GM21717 (cell line): ENCODE data around the gene OXTR.
A peak's percentile ranks its signal among the peaks of the same experiment; 100 is the strongest.

Experiments
- ATAC-seq: cut with Tn5 transposase; IDR thresholded peaks from one replicate; pipeline ENCODE4 v1.9.1; 2021; ENCODE audit warnings: mild to moderate bottlenecking, moderate library complexity; ENCODE audit not compliant: unreplicated experiment

OXTR gene

DNA sequence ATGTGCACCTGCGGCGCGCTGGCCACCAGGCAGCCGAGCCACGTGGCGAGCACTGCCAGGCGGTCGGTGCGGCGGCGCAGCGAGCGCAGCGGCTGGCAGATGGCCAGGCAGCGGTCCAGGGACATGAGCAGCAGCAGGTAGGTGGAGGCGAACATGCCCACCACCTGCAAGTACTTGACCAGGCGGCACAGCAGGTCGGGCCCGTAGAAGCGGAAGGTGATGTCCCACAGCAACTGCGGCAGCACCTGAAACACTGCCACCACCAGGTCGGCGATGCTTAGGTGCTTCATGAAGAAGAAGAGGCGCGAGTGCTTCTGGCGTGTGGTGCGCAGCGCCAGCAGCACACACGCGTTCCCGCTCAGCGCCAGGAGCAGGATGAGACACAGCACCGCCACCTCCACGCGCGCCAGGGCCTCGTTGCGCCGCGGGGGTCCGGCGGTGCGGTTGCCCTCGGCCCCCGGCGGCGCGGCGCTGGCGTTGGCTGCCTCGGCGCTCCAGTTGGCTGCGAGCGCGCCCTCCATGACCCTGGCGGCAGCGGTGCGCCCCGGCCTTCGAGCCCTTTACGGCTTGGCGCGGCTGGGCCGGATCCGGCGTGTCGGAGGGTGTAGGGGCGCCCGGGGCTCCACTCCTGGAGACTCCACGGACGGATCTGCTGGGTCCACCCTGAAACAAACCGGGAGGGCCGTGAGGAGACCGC lies 1.6 kb downstream of the OXTR start:
- ATAC-seq = peak; percentile 38

DNA sequence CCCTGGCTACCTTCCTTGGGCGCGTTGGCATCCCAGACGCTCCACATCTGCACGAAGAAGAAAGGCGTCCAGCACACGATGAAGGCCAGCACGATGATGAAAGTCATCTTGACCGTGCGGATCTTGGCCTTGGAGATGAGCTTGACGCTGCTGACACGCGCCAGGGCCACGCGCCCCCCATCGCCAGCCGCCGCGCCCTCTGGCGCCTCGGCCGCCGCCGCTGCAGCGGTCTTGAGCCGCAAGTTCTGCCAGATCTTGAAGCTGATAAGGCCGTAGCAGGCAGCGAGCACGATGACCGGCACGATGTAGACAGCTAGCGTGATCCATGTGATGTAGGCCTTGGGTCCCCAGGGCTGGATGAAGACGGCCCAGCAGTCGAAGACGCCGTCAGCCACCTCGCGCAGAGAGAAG lies 2.2 kb downstream of the OXTR start:
- no peak for ATAC-seq

DNA sequence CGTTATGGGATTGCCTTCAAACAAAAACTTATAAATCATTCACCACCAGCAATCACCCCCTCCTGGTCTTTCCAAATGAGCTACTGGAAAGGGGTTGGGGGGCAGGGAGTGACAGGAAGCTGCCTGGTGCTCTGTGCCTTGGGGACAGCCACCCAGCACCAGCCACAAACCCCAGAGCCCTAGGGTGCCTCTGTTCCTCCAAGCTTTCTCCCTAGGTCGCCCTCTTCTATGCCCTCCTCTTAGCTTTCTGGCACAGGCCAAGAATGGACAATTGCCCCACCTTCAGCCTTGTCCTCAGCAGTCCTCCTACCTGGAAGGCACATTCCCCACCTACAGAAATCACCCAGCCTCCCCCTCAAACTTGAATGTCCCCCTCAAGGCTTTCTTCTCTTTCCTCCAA lies 3.3 kb downstream of the OXTR start:
- no peak for ATAC-seq

DNA sequence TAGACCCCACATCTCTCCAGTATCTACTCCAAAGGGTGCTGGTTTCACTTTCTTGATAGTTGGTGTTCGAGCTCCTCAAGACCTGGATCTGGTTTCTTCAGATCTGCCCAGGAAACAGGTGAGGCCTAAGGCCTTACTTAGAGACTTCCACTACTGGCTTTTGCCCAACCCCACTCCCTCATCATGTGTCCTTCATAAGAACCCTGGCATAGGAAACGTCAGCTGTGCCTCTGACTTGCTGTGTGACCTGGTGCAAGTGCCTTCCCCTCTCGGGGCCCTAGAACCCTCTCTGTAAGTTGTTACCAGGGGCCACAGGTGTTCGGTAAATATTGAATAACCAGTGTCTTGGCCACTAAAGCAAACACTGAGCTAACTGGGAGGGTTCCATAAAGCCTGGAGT lies 3.9 kb downstream of the OXTR start:
- no peak for ATAC-seq

DNA sequence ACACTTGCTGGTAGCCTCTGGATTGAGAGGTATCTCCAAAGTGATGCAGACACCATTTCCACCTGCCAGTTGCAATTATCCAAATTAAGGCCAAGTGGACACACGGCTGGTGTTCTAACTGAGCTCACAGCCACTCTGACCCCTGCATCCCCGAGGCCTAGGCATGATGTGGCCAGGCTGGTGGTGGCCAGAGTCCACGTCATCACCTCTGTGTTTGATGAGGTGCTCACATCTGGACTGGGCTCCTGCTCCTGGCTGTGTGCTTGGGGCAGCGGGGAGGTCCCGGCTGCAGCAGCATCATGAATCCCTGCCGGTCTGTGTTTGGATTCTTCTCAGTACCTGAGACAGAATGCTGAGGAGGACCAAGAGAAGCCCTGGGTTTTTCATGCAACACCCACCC lies 4.9 kb downstream of the OXTR start:
- no peak for ATAC-seq

DNA sequence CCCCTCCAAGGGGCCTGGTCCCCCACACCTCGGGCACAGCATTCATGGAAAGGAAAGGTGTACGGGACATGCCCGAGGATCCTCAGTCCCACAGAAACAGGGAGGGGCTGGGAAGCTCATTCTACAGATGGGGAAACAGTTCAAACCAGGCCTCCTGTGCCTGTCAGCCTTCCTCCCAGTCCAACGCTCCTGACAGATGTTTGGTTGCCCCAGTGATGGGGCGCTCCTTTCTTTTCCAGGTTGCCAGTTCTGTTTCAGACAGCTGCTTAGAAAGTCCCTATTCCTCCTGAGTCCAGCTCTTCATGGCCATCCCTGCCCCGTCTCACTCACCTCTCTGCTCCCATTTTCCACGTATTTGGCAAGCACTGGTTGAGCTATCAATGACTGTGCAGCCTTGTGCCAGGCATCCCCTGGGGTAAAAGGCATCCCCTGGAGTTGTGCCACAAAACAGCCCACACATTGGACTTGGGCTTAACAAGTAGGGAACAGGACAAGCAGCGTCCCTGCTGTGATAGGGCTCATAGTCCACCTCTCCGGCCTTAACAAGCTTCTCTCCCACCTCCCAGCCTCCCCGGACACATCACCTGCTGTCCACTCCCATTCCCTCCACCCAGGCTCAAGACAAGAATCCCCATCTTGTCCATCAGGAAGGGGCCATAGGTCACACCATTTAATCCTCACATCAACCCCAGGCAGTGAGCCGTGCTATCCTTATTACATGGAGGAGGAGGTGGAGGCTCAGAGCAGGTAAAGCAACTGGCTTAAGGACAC lies 6.6 kb downstream of the OXTR start:
- ATAC-seq = no peak

DNA sequence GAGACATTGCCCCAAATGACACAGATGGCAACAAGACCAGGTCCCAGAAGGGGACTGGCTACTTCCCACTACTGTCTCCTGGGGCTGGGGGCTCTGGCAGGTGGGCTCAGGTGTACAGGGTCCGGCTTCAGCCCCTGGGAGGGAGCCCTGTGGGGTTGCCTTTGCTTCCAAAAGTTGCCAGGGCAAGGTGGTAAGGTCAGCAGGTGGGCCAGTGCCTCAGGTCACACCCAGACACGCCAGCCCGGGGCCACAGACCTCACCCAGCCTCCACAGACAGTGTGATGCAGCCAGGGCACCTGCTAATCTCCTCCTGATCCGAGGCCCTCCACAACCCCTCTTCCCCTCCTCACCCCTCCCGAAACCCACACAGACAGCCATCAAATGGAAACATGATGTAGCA lies 7.5 kb downstream of the OXTR start:
- no peak for ATAC-seq

DNA sequence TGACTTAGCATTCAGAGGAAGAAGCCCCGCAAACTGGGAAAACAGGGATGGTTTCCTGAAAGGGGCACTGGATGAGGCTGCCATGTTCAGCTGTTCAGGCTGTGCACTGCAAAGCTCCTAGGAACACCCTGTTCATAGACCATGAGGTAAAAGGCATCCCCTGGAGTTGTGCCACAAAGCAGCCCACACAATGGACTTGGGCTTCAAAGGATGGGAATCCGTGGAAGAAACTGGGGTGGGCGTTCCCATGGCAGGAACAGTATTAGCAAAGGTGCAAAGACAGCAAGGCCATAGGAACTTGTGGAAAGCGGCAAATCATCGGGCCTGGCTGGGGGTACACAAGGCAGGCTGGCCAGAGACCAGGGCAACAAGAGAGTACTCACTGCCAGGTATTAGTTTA lies 8.9 kb downstream of the OXTR start:
- ATAC-seq = no peak

DNA sequence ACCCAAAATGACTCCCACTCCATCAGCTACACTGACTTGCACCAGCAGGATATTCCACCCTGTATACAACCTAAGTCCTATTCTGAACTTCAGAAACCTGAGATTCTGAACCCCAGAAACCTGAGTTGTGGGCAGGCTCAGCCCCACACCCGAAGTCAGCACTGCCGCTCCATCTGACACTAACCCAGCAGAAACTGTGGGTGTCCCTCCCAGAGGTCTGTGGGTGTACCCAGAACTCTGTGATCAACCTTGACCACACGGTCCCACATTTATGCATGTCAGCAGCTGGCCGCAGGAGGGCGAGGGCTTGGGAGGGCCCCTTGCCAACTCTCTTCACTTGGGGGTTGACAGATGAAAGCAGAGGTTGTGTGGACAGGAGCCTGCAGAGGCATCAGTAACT lies 9.3 kb downstream of the OXTR start:
- no peak for ATAC-seq

DNA sequence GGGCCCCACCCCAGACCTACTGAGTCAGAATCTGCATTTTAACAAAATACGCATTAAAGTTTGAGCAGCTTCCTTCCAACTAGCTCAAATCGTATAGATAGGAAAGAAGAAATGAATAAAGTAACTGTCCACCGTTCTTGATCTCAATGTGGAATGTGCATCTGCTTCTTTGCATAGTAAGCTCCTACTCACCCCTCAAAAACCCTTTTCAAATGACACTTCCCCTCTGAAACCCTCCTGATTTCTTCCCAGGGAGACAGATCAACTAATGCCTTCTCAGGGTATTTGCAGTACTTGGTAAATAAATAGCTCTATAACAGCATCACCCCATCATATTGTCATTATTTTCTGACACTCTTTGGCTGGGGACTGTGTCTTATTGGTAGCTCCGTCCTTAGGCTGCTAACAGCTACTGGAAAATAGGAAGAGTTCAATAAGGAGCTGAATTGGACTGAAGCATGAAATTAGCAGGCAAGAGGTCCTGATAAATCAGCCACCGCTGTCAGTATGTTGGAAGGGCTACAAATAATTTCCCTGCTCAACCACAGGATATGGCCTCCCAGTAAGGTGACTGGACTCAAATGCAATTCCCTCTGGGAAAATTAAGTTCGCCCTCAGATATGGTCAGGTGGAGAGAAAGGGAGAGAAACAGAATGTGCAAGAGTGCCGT lies 10.2 kb downstream of the OXTR start:
- no peak for ATAC-seq

DNA sequence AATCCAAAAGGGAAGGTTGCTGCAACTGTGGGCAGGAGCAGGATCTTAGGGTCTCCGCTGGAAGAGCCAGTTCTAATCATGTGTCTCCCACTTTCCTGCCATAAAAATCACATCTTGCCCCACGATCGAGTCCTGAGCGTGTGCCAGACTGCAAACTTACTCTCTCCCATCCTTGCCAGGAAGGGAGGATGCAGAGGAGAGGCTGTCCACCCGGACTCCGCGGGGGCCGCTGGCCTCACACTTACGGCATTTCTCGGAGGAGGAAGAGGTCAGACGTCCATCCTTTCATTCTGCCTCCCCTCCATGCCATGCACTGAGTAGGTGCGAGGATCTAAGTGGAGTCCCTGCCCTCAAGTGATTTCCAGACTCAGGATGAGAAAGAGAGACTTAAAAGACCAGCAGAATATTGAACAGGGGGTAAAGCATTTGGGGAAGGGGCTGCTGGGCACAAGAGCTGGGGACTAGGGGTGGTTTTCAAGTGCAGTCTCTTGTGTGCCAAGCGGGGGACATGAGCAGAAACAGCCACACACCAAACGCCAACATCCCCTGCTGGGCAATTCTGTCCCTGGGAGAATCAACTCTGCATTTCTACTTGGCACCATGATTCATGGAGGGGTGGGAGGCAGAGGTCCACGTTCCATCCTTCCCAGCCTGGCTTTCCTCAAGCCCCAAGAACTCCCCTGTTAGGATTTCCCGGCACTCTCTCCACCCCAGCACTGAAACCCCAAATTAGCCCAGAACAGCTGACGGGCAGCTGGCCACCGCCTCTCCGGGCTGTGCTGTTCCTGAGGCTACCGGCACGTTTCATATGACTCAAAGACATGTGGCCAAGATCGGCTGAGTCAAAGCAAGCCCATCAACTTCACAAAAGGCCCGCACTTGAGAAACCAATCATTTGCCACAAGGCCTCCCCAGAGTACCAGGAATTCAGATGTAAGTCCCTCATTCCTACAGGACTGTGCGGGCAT lies 11.6 kb downstream of the OXTR start:
- no peak for ATAC-seq

DNA sequence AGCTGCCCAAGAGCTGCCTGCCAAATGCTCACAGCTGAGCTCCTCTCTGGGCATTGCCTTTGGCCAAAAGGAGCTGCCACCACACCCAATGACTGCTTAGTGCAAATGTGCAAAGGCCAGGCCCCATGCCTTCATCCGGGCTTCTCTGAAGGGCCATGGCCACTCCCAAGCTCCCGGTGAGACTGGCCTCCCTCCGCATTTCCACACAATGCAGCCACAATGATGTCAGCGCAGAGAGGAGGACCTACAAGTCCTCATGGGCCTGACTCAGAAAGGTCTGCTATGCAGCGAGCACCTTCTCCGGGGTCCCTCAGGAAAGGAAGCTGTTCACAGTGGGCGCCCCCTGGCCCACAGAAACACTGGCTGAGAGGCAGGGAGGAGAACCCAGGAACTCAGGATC lies 12.7 kb downstream of the OXTR start:
- ATAC-seq = no peak

DNA sequence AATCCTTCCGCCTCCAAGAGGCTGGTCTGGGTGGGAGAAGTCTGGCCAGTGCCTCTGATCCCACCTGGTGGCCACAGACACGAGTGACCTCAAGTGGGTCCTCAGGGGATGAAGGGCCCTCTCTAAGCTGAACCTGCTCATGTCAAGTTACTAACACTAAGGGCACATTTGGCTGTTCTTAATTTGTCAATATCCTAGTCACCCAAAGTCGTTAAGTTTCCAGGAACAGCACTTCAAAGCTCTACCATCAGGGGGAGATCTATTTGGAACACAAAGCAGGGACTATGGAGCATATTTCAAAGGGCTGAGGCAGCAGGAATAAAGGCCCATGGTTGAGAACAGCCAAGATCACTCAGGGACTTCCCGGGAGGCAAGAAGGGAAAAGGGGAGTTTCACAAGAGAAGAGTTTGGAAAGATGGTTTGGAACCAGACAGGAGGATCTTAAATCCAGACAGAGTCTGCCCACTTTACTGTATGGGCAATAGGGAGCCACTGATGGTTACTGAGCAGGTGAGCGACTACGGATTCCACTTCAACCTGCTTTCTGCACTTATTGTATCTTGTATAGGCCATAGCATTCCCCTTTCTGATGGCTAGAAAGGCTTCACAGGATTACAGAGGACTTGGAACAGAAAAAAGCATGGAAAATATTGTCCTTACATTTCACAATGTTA lies 13.7 kb downstream of the OXTR start:
- ATAC-seq = no peak

DNA sequence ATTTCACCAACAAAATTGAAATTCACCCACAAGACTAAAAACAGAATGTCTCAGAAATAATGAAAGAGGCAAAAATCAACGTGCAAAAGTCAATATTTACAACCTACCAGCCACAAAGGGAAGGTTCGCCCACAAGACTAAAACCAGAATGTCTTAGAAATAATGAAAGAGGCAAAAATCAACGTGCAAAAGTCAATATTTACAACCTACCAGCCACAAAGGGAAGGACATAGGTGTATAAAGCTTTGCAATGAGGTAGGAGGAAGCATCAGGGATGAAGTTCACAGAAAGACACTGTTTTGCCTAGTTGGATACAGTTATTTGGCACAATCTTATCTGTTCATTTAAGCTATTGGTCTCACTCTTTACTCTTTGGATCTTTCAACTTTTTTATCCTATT lies 14.3 kb downstream of the OXTR start:
- ATAC-seq = no peak

DNA sequence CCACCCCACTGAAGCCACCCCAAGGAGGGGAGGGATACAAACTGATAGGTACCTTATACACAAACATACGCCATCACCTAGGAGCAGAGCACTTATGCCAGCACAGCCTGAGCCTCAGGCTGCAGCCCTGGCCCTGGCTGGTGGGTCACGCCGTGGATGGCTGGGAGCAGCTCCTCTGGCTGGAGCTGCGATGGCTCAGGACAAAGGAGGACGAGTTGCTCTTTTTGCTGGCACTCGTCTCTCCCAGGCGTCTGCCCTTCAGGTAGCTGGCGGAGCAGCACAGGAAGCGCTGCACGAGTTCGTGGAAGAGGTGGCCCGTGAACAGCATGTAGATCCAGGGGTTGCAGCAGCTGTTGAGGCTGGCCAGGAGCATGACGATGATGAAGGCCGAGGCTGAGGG lies 16.6 kb downstream of the OXTR start:
- no peak for ATAC-seq

DNA sequence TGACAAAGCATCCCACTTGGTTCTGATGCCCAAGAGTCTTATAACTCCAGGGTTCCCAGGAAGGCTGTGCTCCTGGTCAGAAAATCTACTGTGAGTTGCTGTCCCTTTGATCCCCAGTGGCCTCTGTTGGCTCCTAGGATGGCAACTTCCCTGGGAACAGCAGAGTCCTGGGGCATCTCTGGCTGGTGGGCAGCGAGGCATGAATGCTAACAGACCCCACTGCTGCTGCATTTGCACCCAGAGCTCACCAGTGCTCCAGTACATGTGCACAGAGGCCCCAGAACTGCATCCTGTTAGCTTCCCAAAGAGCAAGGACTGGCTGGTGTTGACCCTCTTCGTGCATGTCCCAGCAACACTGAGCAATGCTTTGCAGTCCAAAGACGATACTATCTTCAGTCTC lies 20.1 kb downstream of the OXTR start:
- no peak for ATAC-seq

DNA sequence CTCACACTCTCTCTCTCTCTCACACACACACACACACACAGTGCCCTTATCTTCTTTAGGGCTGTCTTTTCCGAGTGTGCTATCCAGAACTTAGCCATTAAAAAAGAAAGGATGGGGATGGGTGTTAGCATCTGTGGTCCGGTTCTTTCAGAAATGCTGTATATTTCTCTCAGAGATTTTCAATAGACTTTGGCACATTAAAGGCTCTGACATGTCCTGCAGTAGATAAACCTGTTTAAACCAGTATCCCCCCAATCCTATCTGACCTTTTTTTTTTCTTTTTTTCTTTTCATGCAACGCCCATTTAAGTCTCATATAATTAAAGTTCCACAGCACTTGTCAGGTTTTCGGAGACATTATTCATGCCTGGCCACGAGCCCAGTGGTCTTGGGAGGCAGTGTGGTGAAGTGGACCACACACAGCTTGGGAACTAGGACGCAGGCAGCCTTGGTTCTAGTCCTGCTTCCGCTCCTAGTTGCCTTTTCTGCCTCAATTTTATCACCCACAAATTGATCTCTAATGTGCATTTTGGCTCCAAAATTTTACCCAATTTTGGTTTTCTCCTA lies 22.6 kb downstream of the OXTR start:
- no peak for ATAC-seq

DNA sequence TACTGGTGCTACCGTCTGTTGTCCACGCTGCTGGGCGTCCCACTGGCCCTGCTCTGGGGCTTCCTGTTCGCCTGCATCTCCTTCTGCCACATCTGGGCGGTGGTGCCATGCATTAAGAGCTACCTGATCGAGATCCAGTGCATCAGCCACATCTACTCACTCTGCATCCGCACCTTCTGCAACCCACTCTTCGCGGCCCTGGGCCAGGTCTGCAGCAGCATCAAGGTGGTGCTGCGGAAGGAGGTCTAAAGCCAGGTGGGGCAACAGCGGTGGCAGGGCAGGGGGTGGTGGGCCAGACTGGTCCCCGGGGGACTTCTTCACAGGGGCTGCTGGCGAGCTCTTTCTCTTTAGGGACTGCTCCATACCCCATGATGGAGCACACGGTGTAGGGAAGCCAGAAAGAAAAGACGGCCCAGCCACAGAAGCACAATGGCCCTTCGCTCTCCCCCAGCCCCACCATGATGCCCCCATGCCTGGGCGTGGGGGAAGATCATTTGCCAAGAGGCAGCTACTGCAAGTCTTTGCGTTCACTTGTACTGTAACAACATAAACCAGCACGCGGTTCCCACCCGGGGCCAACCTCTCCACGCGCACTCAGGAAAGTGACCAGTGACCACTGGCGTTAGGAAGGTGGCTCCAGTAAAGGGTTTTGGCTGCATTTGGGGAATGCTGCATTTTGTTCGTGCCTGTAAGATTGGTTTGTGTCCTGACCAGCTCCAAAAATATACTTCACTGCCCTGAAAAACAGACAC lies 23.6 kb downstream of the OXTR start:
- no peak for ATAC-seq

DNA sequence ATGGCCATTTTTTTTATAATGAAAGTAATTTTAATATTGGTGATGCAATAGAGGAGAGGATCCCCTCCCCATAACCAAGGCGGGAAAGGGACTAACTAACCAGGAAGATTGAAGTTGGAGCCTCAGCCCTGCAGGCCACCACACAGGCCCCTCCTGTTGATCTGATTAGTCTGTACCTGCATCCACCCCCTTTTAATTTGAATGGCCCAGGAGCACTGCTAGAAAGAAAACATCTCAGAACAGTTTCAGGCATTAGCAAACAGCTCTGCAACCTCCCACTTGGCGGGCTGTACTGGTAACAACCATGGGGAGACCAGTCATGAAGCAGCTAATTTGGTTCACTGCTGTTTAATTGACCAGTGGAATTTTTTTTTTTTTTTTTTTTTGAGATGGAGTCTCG lies 25.5 kb downstream of the OXTR start:
- no peak for ATAC-seq
